GM21786 (cell line): ENCODE data around the gene BEND6.
A peak's percentile ranks its signal among the peaks of the same experiment; 100 is the strongest.

ENCODE experiments used
- ATAC-seq: cut with Tn5 transposase; IDR thresholded peaks from one replicate; pipeline ENCODE4 v1.9.1; 2021; ENCODE audit not compliant: unreplicated experiment

Gene BEND6, protein sequence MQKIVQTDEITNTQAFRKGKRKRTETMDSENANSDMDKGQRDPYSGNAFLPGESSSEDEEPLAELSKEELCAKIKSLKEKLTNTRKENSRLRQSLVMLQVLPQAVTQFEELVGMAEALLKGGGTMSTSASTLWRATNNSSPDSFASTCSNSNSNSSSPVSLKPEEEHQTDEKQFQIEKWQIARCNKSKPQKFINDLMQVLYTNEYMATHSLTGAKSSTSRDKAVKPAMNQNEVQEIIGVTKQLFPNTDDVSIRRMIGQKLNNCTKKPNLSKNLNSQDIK

DNA sequence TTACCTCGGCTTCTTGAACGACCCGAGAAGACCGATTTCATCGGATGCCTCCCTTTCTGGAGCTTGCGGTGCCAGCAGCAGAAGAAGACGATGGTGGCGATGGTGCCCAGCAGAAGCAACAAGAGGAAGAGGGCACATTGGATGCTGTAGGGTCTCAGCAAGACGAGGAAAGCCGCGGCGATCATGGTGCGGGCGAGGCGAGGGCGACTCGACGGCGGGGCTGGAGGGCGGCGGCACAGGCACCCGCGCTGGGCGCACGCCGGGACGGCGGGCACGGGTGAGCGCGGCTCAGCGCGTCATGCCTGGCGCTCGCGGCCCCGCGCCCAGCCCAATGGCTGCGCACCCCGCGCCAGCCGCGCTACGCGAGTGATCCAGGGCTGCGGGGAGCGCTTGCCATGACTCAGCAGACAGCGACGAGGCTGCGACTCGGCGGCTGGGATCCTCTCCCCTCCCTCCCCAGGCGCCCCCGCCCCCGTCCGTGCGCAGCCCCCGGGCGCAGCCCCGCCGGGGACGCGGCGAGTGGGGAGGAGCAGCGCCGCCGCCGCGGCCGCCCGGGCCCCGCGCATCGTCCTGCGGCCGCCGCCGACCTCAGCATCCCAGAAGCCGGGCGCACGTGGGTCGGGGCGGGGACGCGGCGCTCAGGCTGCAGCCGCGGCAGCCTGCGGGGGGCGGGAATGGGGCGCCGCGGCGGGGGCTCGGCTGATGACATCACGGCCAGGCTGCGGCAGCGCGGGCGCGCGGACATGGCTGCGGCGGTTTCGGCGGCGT lies at the start of gene BEND6:
Gene BEND6, plus strand, starts transcription at position 705 of the 768 bp plus-strand sequence. CDS start 26,704 bp downstream, outside the sequence.
- ATAC-seq: peak; percentile 34

DNA sequence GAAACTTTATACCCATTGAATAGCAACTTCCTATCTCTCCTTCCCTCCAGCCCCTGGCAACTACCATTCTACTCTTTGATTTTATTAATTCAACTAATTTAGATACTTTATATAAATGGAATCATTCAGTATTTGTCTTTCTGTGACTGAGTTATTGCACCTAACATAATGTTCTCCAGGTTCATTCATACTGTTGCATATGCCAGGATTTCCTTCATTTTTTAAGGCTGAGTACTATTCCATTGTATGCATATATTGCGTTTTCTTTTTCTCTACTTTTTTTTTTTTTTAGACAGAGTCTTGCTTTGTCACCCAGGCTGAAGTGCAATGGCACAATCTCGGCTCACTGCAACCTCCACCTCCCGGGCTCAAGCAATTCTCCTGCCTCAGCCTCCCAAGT lies 49.5 kb upstream of the BEND6 start:
- ATAC-seq: no peak

DNA sequence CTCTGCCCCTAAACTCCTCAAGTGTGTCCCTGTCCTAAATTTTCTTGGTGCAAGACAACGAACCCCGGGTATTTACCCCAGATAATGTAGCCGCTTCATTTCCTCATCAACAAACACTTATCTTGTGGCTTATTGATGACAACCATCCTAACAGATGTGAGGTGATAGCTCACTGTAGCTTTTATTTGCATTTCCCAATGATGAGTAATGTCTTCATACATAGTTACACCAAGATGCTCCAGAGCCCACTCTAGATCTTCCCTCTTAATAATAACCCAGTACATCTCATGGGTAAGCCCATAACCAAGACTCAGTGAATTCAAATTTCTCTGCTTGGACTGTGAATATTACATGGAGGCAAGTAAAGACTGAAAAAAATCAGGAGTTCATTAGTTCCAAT lies 48.2 kb upstream of the BEND6 start:
- ATAC-seq: no peak

DNA sequence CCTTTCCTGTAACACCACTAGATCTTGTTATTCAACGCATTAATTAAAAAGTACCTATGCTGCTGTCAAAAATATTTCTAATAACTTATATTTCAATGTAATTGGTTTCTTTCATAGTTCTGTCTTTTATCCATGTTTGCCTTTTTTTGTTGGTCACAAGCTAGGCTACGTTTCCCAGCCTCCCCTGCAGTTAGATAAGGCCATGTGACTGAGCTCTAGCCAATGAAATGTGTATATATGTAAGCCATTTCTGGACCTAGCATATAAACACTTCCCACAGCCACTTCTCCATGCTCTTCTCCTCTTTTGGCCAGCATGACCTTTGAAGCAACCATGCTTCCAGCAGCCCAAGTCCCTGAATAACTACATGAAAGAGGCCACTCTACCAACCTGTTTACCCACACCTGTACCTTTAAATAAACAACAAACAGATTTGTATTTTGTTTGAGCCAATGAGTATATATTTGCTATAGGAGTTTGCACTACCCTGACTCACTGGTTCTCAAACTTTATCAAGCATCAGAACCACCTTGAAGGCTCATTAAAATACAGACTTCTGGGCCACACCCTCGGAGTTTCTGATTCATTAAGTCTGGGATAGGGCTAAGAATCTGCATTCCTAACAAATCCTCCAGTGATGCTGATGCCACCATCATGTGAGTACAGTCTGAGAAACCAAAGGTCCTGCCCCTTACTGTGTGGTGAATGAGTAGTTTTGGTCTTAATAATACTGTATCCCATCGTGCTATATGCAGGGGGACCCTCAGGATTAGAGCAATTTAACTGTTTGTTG lies 45.6 kb upstream of the BEND6 start:
- no peak for ATAC-seq

DNA sequence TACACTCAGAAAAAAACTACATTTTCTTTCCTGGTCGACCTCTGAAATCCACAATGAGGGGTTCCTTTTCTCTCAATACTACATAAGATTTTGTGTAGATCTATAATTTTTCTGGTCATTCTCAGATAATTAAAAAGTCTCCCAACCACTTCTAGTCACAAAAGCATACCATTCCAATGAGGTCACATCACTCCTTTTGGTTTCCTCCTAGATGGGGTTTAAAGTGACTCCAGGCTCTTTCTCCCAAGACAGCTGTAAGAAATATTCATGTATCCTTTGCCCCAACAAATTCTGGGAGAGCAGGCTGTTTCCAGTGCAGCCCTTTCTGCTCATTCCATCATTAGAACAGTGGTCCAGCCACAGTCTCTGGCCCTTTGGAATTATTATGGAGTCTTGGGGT lies 43.1 kb upstream of the BEND6 start:
- ATAC-seq: no peak

DNA sequence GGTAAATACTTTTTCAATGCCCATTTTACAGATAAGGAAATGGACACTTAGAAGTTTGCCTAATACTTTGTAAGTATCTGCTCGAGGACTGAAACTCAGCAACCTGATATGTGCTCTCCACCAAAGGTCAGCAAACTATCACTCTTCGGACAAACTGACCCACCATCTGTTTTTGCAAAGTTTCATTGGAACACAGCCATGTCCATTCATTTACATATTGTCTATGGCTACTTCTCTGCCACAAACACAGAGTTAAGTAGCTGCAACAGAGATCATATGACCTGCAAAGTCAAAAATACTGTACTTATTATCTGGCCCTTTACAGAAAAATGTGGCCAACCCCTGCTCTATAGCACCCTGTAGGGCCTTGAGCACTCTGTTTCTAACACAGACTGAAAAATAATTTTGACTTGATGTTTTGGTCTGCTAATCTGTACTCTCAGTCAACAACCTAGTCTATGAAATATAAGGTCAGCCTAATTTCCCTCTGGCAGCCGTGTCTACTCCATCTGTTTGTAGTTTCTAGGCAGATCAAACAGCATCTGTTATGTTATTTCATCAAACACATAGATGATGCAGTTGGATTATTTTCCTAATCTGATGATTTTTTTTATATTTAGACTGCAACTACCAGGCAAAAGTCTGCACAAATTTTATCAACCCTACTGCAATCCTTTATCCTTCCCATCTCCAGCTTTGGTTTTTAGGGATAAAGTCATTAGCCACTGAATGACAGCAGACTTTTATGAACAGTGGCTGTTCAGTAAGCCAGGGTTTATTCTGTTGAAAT lies 41.4 kb upstream of the BEND6 start:
- ATAC-seq: no peak

DNA sequence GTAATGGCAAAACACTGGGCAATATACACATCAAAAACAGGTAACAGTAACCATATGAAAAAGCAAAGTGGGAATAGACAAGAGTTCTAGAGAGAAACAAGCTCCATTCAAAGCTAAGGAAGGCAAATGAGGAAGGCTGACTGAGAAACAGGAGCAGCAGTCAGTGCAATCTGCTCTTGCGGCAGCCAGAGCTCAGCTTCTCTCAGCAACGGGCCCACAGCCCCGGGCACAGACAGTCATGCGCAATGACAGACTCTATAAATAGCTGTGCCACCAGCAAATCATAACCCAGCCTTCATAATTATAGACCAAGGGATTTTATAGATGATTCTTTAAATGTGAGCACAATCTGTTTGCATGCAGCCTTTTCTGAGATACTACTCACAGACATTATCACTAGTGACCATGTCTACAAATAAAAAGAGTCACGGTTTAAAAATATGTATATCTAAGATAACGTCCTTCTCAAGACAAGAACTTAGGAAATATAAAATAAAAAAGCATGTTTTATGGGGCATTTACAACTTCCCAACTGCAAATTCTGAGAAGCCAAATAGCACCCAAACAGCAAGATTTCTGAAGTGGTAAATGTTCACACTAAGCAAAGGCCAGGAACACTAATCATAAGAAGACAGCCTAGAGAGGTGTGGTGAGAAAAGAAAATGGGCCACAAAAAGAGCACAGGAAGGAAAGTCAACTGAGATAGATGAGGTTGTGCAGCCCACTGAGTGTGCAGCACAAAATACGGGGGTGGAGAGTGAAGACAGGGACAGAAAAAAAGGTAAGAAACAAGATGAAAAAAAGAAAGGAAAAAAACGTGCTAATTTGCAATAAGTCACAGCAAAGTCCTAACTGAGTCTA lies 39.9 kb upstream of the BEND6 start:
- ATAC-seq: peak; percentile 50

DNA sequence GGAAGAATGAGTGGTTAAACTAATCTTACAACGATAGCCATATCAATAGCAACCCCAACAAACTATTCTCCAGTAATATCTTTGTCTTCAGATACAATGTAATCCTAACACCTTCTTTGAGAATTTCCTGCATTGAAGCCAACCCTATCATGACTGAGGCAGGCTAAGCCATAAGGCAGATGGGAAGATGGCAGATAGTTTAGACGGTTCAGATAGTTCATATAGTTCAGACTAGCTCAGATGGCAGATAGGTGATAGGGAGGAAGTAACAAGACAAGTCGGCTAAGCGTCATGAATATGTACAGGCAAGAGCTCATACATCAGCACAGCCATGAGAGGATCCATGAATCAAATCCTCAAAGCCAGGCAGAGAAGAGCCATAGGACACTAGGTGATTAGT lies 39.1 kb upstream of the BEND6 start:
- no peak for ATAC-seq

DNA sequence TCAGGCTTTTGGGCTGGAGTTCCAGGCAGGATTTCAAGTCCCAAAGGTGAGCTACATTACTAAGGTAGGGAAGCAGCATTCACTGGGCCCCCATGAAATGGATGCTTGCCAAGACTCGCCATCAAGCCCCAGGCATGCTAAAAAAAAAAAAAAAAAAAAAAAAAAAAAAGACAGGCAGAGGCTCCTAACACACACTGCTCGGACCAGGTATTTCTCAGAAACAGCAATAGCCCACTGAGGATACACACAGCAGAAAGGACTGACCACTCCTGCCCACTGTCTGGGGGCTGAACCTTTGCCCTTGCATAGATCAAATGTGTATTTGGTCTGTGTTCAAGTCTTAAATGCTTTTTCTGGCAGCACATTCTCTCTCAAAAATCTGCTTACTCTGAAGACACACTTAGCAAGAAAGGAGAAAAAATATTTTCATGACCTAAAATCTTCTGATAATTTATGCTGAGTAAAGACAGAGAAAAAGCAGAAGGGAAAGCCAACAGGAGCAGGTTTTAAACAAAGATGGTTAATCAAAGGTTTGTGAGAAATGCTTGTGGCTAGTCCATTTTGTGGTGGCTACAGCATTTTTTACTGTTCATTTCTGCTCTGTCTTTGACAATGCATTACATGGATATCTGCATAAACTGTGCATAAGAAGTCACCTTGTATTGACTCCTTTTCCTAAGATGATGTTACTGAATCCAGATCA lies 37.9 kb upstream of the BEND6 start:
- no peak for ATAC-seq

DNA sequence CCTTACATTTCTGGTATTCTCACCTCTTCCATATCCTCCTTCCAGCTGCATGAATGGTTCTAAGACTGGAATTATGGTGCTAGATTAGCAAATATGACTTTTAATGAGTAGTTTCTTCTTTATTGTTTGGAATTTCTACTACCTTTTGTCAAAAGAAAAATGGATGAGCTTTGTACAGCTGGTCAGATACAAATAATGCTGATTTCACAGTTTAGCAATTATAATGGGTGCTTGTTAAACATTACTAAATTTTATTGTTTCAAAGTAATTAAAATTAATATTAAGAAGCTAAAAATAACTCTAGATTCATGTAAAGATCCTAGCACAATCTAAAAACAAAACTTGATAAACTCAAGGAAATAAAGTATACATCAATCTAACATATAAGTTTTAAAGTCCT lies 32.3 kb upstream of the BEND6 start:
- no peak for ATAC-seq

DNA sequence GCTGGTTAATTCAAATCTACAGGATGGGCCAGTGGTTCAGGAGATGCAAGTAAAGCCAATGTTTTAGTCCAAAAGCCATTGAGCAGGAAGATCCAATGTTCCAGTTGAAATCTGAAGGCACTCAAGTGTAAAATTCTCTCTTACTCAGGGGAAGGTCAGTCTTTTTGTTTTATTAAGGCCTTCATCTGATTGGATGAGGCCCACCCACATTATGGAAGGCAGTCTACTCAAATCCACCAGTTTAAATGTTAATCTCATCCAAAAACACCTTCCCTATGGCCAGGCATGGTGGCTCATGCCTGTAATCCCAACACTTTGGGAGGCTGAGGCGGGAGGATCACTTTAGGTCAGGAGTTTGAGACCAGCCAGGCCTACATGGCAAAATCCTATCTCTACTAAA lies 31.3 kb upstream of the BEND6 start:
- no peak for ATAC-seq

DNA sequence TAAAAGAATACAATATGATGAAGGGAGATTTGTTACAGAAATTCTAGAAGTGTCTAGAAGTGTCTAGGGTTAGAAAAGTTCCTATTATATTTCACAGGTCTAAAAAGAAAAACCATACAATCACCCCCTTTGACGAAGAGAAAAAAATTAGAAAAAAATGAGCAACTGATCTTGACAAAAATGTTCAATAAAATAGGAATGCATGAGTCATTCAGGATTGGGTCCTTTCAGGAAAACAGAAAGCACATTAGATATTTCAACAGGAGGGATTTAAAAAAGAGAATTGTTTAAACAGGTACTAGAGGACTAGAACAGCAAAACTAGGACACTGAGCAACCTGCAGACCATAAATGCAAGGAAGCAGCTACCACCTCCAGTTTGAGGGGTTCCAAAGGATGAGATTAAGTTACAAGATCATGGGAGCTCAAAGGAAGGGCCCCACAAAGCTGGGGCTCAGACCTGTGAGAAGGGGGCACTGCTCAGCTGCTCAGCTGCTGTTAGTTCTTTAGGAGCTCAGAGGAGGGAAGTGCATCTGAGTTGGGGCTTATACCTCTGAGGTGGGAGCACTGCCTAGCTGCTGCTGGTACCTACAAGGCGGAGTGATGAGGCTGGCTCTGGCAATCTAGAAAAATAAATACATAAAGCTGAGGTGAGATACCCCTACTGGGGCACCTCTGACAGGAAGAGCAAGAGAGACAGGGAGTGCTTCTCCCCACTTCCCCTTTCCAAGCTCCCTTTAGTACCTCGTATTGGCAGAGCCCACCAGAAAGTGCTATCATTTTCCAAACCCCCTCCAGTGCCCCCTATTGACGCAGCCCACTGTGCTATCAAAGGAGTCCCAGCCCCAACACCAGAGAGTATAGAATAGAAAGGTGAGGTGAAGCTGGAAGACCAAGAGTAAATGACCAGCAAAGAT lies 27.1 kb upstream of the BEND6 start:
- ATAC-seq: no peak

DNA sequence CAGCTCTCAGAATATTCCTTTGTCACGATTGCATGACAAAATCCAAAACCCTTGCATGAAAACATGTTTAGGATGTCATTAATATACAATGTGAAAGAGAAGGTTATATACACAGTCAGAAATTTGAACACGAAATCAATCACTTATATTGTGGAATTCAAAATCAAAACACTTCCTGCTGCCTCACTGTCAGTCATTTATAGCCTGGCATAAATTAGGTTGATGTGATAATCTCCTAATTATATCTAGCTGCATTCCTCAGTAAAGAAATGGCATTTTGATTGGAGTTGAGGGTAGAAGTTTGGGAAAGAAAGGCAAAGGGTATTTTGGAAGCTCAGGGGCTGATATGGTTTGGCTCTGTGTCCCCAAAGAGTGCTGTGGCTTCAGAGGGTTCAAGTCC lies 24.1 kb upstream of the BEND6 start:
- ATAC-seq: no peak

DNA sequence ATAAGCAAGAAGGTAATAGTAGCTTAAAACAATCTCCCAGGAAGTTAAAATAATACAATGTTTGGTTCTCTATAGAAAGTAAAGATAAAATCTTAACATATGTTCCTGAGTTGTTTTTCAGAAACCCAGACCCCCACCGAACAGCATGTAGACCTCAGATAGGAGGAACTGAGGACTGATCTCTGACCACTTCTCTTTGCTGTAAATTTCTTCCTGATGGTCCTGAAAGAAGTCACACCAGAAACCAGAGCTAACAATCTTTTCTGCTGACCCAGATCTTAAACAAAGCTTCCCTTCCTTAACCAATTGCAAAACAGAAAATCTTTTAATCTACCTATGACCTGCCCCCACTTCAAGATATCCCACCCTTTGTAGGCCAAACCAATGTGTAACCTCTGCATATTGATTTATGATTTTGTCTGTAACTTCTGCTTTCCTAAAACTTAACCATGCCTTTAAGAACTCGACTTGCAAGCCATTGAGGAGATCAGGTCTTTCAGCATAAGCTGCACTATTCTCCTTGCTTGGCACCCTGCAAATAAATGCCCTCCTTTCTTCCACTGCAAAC lies 21.9 kb upstream of the BEND6 start:
- ATAC-seq: no peak

DNA sequence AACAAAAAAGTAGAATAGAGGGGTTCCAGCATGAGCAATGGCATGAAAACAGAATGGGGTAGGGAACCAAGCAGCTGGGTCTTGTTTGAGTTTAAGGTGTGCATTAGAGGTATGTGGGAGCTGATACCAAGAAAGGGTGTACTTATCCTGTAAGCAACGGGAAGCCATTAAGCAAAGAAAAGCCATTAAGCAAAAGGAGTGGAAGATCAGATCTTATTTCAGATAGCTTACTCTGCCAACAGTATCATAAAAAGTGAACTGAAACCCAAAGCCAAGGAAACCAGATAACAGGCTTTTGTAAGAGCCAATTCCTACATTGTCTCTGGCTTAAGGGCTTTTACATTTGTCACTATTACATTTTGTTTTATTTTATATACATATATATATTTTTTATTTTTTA lies 21.3 kb upstream of the BEND6 start:
- ATAC-seq: no peak

DNA sequence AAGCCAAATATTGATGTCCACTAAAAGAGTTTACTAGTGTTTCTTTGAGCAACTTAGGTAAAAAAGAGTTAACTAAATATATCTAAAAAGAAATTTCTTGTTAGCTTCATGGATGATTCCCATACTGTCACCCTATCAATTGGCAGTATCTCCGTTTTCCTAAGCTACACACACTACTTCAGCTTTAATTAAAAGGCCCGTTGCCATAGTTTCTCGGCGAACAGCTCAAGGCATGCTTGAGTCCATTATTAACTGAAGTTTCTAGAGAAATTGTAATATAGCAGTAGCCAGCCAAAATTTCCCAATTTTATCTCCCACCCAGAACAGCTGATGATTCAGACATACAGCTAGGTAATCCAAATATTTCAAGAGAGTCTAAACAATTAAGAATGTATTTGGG lies 20.0 kb upstream of the BEND6 start:
- no peak for ATAC-seq

DNA sequence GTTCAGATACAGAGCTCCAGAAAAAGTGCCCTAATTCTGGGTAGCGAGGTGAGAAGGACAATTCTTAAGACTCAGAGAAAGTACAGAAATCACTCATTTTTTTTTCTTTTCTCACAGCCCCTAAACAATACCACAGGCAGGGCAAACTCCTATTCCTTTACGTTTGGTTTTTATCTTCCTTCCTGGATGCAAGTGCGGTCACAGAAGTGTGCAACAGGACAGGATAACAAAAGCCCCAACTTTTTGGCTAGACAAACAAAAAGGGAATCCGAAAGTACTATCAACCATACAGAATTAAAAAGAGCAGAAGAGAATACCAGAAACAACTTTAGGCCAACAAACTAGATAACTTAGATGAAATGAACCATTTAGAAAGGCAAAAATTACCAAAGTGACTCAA lies 18.4 kb upstream of the BEND6 start:
- ATAC-seq: no peak

DNA sequence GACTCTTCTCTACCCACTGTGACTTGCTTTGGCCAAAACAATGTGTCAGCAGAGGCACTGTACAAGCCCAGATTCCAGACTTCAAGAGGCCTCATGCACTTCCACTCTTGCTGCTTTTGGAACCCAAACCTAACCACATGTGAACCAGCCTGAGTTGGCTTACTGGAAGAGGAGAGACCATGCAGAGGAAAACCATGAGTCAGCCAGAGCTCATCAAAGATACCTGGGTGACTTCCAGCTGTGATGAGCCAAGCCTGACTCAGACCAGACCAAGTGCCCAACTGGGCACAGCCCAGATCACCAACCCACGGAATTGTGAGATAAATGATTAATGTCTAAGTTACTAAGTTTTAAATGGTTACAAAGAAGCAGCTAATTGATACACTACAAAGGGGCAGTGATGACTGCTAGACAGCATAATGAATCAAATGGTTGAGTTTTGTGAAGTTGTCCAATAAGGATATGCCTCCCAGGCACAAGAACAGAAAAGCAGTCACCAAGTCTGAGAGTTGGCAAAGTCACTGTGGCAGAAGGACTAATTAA lies 16.2 kb upstream of the BEND6 start:
- no peak for ATAC-seq
